K562 (cell line): Measurements from ENCODE around the gene ARID5B. TPM values are rescaled to one million over a fixed set of nuclear protein-coding genes. Genes with fewer than 3 reads are reported as not detected.

Source experiments
- DMBX1 ChIP-seq: fragments of 250-450 bp; sonication (Bioruptor Pico); IDR thresholded peaks from 2 replicates; pipeline ENCODE4 v1.8.0; 2022; ENCODE audit warnings: inconsistent platforms, mild to moderate bottlenecking, moderate library complexity, borderline replicate concordance
- IFI16 ChIP-seq: fragments of 250-450 bp; sonication (Bioruptor Pico); IDR thresholded peaks from 2 replicates; pipeline ENCODE4 v2.1.2; 2022; ENCODE audit warnings: mild to moderate bottlenecking, inconsistent platforms
- RBM14 ChIP-seq: fragments of 200-400 bp; formaldehyde crosslinking; IDR thresholded peaks from 2 replicates; pipeline ENCODE4 v1.6.1; 2018; ENCODE audit warnings: low read depth, mild to moderate bottlenecking, low read length, moderate library complexity, borderline replicate concordance; ENCODE audit not compliant: insufficient read depth
- THAP7 ChIP-seq: fragments of 250-450 bp; sonication (Bioruptor Pico); IDR thresholded peaks from 2 replicates; pipeline ENCODE4 v1.5.0; 2021
- THRB ChIP-seq: fragments of 450-650 bp; formaldehyde crosslinking; conservative IDR thresholded peaks from 2 replicates; pipeline ENCODE4 v1.4.0; 2022; ENCODE audit warnings: mild to moderate bottlenecking, missing genetic modification characterization
- ZBED1 ChIP-seq: IDR thresholded peaks from 2 replicates; pipeline ENCODE4 v1.6.1; 2014
- ZMIZ1 ChIP-seq, 2 experiments: fragments of 150-350 bp in 1 of 2; IDR thresholded peaks; 2 replicates each; pipeline ENCODE4 v1.6.1; 2012 to 2016; ENCODE audit warnings: low read depth in 2 of 2, low read length in 2 of 2, mild to moderate bottlenecking in 1 of 2, moderate library complexity in 1 of 2
- ZNF124 ChIP-seq: sonication (generic); formaldehyde crosslinking; IDR thresholded peaks from 2 replicates; pipeline ENCODE4 v1.8.1; 2022; ENCODE audit warnings: missing genetic modification reagents
- ZNF263 ChIP-seq: sonication (generic); formaldehyde crosslinking; IDR thresholded peaks from 2 replicates; pipeline ENCODE4 v1.8.0; 2022; ENCODE audit warnings: mild to moderate bottlenecking, missing genetic modification reagents, borderline replicate concordance
- ZNF407 ChIP-seq: fragments of 450-650 bp; IDR thresholded peaks from 2 replicates; pipeline ENCODE4 v1.6.1; 2016; ENCODE audit warnings: low read depth
- polyA plus RNA-seq, 8 experiments: library from polyadenylated mRNA; depleted of rRNA in 4 of 8; stranded (reverse) in 5 of 8; unstranded in 3 of 8; fragments of >200 nt; fragmentation: Nextera tagmentation in 2 of 8; fragmentation: Illumina TruSeq in 1 of 8; extraction: Ambion mirVana in 2 of 8; extraction: Trizol in 1 of 8; gene quantifications; 2 replicates each; pipeline versions ENCODE4 v1.2.1 to v1.2.3, GENCODE V29; 2011 to 2014; ENCODE audit warnings: inconsistent platforms in 1 of 8, missing spikeins in 1 of 8
- total RNA-seq, 7 experiments: library from RNA; depleted of rRNA in 6 of 7; stranded (reverse); fragments of >200 nt in 6 of 7; fragmentation: Illumina TruSeq in 2 of 7; extraction: Trizol in 2 of 7; gene quantifications; 2 replicates each; pipeline versions ENCODE4 v1.2.1 to v1.2.3, GENCODE V29; 2011 to 2021; ENCODE audit warnings: low replicate concordance in 1 of 7

Gene ARID5B
- total and polyA plus RNA-seq, 9 of the 15 experiments (the other 6 are each of a cell fraction or from before 2014, with no cell fraction given), result 0.48 to 1.6 (median 0.80) TPM

GRCh38 chr10:62024026-62024701 is 122.7 kb downstream of the ARID5B start (continued):
- TF ChIP-seq ZNF407 (no peak), ZNF263 (no peak), THAP7 (CRISPR knock-in tag) (no peak), IFI16 (CRISPR knock-in tag) (no peak), ZBED1 (no peak), ZMIZ1 (IDR thresholded peaks at IDR 0.05; ENCODE audit: low read depth in 2 of 2, low read length in 2 of 2) (no peak), RBM14 (no peak), DMBX1 (CRISPR knock-in tag) (no peak), ZNF124 (no peak), THRB (CRISPR knock-in tag) (no peak)
- TF ChIP-seq, all 486 proteins: peak for 0
